Activated T-cell treated with anti-CD3 and anti-CD28 coated beads, Interleukin-2, amount 50 U/mL, for 72 hours (primary cell): ENCODE data around the gene RANBP9. TPM values are rescaled to one million over a fixed set of nuclear protein-coding genes. Genes with fewer than 3 reads are reported as not detected.

Experiments used
- ATAC-seq, 2 donors: fragments of 150-1000 bp; cut with Tn5 transposase; replicated peaks in 1 of 2; 2 replicates each; pipeline ENCODE4 v1.10.0; 2021; ENCODE audit warnings: moderate library complexity in 2 of 2, mild to moderate bottlenecking in 1 of 2
- DNase-seq, 2 donors: peaks; one replicate each; pipeline ENCODE4 v3.0.0; 2021 to 2022; ENCODE audit warnings: mixed read lengths in 1 of 2
- H3K27ac Mint-ChIP-seq: one replicate; pipeline ENCODE4 v1.8.0; 2022; ENCODE audit warnings: mild to moderate bottlenecking, moderate library complexity, mixed read lengths
- H3K27me3 Mint-ChIP-seq: one replicate; pipeline ENCODE4 v1.8.0; 2022; ENCODE audit warnings: low read depth, mixed read lengths
- H3K36me3 Mint-ChIP-seq, 2 donors: one replicate each; pipeline ENCODE4 v1.8.0; 2022; ENCODE audit warnings: mixed read lengths in 2 of 2, mild to moderate bottlenecking in 1 of 2; ENCODE audit not compliant: insufficient read depth in 2 of 2
- H3K4me1 Mint-ChIP-seq: one replicate; pipeline ENCODE4 v1.8.0; 2022; ENCODE audit warnings: low read depth, mixed read lengths
- H3K4me3 Mint-ChIP-seq, 2 donors: one replicate each; pipeline ENCODE4 v1.8.0; 2022; ENCODE audit warnings: mild to moderate bottlenecking in 2 of 2, mixed read lengths in 2 of 2, moderate library complexity in 2 of 2
- H3K9me3 Mint-ChIP-seq, 2 donors: one replicate each; pipeline ENCODE4 v1.8.0; 2022; ENCODE audit warnings: mixed read lengths in 2 of 2
- total RNA-seq, 2 donors: library from RNA; stranded (reverse); gene quantifications; one replicate each; pipeline ENCODE4 v1.2.3, GENCODE V29; 2022

RANBP9 gene
- total RNA-seq, 2 donors from 2014 or later: 74.9 to 78.0 TPM

- no peaks in the 10 kb centered on the region for H3K9me3 Mint-ChIP-seq
- ATAC-seq (peak; percentile 94 to 95), DNase-seq (peak; percentile 99)
- peak within 1 kb of the TSS; percentile 98 for H3K4me3 Mint-ChIP-seq
- peaks cover 39% of the 10 kb centered on the region for H3K4me1 Mint-ChIP-seq
- peaks cover 8 to 21% of the 10 kb centered on the region in 2 donors for H3K36me3 Mint-ChIP-seq
- H3K27me3 Mint-ChIP-seq: no peaks in the 10 kb centered on the region
- H3K27ac Mint-ChIP-seq: peak within 1 kb of the TSS; percentile 96
These were observed 96.5 kb downstream of the RANBP9 start, which contains the start of gene NOL7 for GRCh38 chr6:13614926-13615791. Gene NOL7 (plus strand): TSS chr6:13615335. CDS start chr6:13615359, 24 bp downstream.

GRCh38 chr6:13614126-13614925, 97.3 kb downstream of the RANBP9 start:
- no peaks in the 10 kb centered on the region for H3K27me3 Mint-ChIP-seq
- ATAC-seq (peak; percentile 22 to 25), DNase-seq (peak; percentile 33 to 48)
- H3K27ac Mint-ChIP-seq: peak overlapping the region; percentile 96
- H3K36me3 Mint-ChIP-seq: peaks cover 8 to 19% of the 10 kb centered on the region in 2 donors
- H3K9me3 Mint-ChIP-seq: no peaks in the 10 kb centered on the region
- peak overlapping the region; percentile 98 for H3K4me3 Mint-ChIP-seq
- H3K4me1 Mint-ChIP-seq: peaks cover 39% of the 10 kb centered on the region

GRCh38 chr6:13613029-13613594, 98.5 kb downstream of the RANBP9 start:
- DNase-seq: no peak
- Mint-ChIP-seq H3K36me3 (peaks cover 8 to 12% of the 10 kb centered on the region in 2 donors), H3K27ac (no peak overlapping the region), H3K4me1 (peaks cover 39% of the 10 kb centered on the region), H3K9me3 (no peaks in the 10 kb centered on the region), H3K27me3 (no peaks in the 10 kb centered on the region), H3K4me3 (peak overlapping the region; percentile 98)
- ATAC-seq: no peak

GRCh38 chr6:13611715-13612114, 99.9 kb downstream of the RANBP9 start:
- H3K27me3 Mint-ChIP-seq: no peaks in the 10 kb centered on the region
- peak overlapping the region; percentile 14 to 81 for H3K4me3 Mint-ChIP-seq
- ATAC-seq: no peak
- H3K4me1 Mint-ChIP-seq: peaks cover 27% of the 10 kb centered on the region
- no peak for DNase-seq
- peaks cover 5 to 6% of the 10 kb centered on the region in 2 donors for H3K36me3 Mint-ChIP-seq
- no peaks in the 10 kb centered on the region for H3K9me3 Mint-ChIP-seq
- H3K27ac Mint-ChIP-seq: peak overlapping the region; percentile 92

- no peak for ATAC-seq
- Mint-ChIP-seq H3K27ac (no peak overlapping the region), H3K4me3 (no peak overlapping the region), H3K27me3 (no peaks in the 10 kb centered on the region), H3K9me3 (no peaks in the 10 kb centered on the region), H3K4me1 (no peaks in the 10 kb centered on the region), H3K36me3 (peaks cover 0 to 5% of the 10 kb centered on the region in 2 donors)
- no peak for DNase-seq
These were observed 106.0 kb downstream of the RANBP9 start for GRCh38 chr6:13605634-13606033.

- Mint-ChIP-seq H3K27me3 (no peaks in the 10 kb centered on the region), H3K4me1 (no peaks in the 10 kb centered on the region), H3K36me3 (peaks cover 0 to 5% of the 10 kb centered on the region in 2 donors), H3K27ac (no peak overlapping the region), H3K9me3 (no peaks in the 10 kb centered on the region), H3K4me3 (no peak overlapping the region)
- no peak for DNase-seq
- no peak for ATAC-seq
These were observed 106.9 kb downstream of the RANBP9 start for GRCh38 chr6:13604546-13605416.

- DNase-seq (no peak), ATAC-seq (no peak)
- Mint-ChIP-seq H3K4me3 (no peak overlapping the region), H3K4me1 (no peaks in the 10 kb centered on the region), H3K36me3 (peaks cover 0 to 5% of the 10 kb centered on the region in 2 donors), H3K27ac (peak overlapping the region; percentile 79), H3K9me3 (no peaks in the 10 kb centered on the region), H3K27me3 (no peaks in the 10 kb centered on the region)
These were observed 107.5 kb downstream of the RANBP9 start for GRCh38 chr6:13604135-13604534.

GRCh38 chr6:13600036-13600435, 111.6 kb downstream of the RANBP9 start:
- Mint-ChIP-seq H3K9me3 (no peaks in the 10 kb centered on the region), H3K4me3 (no peak overlapping the region), H3K27ac (no peak overlapping the region), H3K27me3 (no peaks in the 10 kb centered on the region), H3K4me1 (no peaks in the 10 kb centered on the region), H3K36me3 (peaks cover 1 to 3% of the 10 kb centered on the region in 2 donors)
- ATAC-seq (no peak), DNase-seq (no peak)

GRCh38 chr6:13597073-13597472, 114.6 kb downstream of the RANBP9 start:
- no peak overlapping the region for H3K4me3 Mint-ChIP-seq
- H3K36me3 Mint-ChIP-seq: peaks cover 0 to 3% of the 10 kb centered on the region in 2 donors

GRCh38 chr6:13593720-13594119, 117.9 kb downstream of the RANBP9 start:
- H3K27me3 Mint-ChIP-seq: no peaks in the 10 kb centered on the region
- H3K9me3 Mint-ChIP-seq: no peaks in the 10 kb centered on the region
- peaks cover 12% of the 10 kb centered on the region for H3K4me1 Mint-ChIP-seq
- H3K27ac Mint-ChIP-seq: no peak overlapping the region
- H3K36me3 Mint-ChIP-seq: peaks cover 0 to 3% of the 10 kb centered on the region in 2 donors
- no peak overlapping the region for H3K4me3 Mint-ChIP-seq
- no peak for ATAC-seq
- no peak for DNase-seq

More at GRCh38 chr6:13597073-13597472, 114.6 kb downstream of the RANBP9 start:
- H3K9me3 Mint-ChIP-seq: no peaks in the 10 kb centered on the region
- ATAC-seq: no peak
- no peak for DNase-seq
- H3K4me1 Mint-ChIP-seq: peaks cover 12% of the 10 kb centered on the region
- no peak overlapping the region for H3K27ac Mint-ChIP-seq
- H3K27me3 Mint-ChIP-seq: no peaks in the 10 kb centered on the region

GRCh38 chr6:13593103-13593502, 118.5 kb downstream of the RANBP9 start:
- peak in 1 of 2 donors; percentile 4 for DNase-seq
- Mint-ChIP-seq H3K27me3 (no peaks in the 10 kb centered on the region), H3K4me1 (peaks cover 12% of the 10 kb centered on the region), H3K4me3 (no peak overlapping the region), H3K36me3 (peaks cover 0 to 1% of the 10 kb centered on the region in 2 donors), H3K9me3 (no peaks in the 10 kb centered on the region), H3K27ac (no peak overlapping the region)
- ATAC-seq: peak; percentile 31 to 33

GRCh38 chr6:13591205-13591921, 120.3 kb downstream of the RANBP9 start:
- H3K9me3 Mint-ChIP-seq: no peaks in the 10 kb centered on the region
- H3K27ac Mint-ChIP-seq: no peak overlapping the region
- peaks cover 12% of the 10 kb centered on the region for H3K4me1 Mint-ChIP-seq
- no peaks in the 10 kb centered on the region for H3K36me3 Mint-ChIP-seq
- no peaks in the 10 kb centered on the region for H3K27me3 Mint-ChIP-seq
- no peak overlapping the region for H3K4me3 Mint-ChIP-seq
- ATAC-seq (no peak), DNase-seq (no peak)
